HCT116 (cell line): ENCODE measurements around the gene RIPOR3. TPM values are rescaled to one million over a fixed set of nuclear protein-coding genes. Genes with fewer than 3 reads are reported as not detected.
A peak's percentile ranks its signal among the peaks of the same experiment; 100 is the strongest.

ENCODE experiments used
- ATAC-seq: fragments of 200-7000 bp; cut with Tn5 transposase; 2 replicates; pipeline ENCODE4 v1.9.1; 2020; ENCODE audit warnings: mild to moderate bottlenecking, moderate library complexity
- BruUV-seq: library from RNA; stranded (reverse); fragments of 400-500 nt; replicated peaks from 2 replicates; lab custom pipeline; 2021; lab: Mats Ljungman, UMichigan
- CTCF ChIA-PET: fragments of 300-600 bp; sonication (Branson Sonifier 250); formaldehyde crosslinking; loops from one replicate; lab custom pipeline; 2021; ENCODE audit warnings: antibody characterized with exemption; lab: Charles Lee
- POLR2A ChIA-PET: fragments of 300-600, 350-600 bp; sonication (Branson Sonifier 250); formaldehyde crosslinking; loops from one replicate; lab custom pipeline; 2021; ENCODE audit warnings: antibody characterized with exemption; lab: Charles Lee
- RAD21 ChIA-PET, 2 experiments: fragments of 300-600 bp; sonication (Branson Sonifier 250); formaldehyde crosslinking; loops; one replicate each; lab custom pipeline; 2023; ENCODE audit warnings: low total read pairs in 2 of 2; ENCODE audit not compliant: uncharacterized antibody in 2 of 2, unreplicated experiment in 2 of 2, low non-redundant PET in 1 of 2; lab: Charles Lee
- DNase-seq: peaks from one replicate; pipeline ENCODE4 v3.0.0-alpha.2; 2010; ENCODE audit warnings: low read depth, low spot score
- H2AFZ ChIP-seq: fragments of 200-600 bp; shearing (Covaris generic), sonication (generic); 2 replicates; pipeline ENCODE4 v1.6.1; 2017; ENCODE audit warnings: low read depth, mixed run types, mixed read lengths, antibody characterized with exemption, low read length; ENCODE audit not compliant: poor library complexity, severe bottlenecking
- H3K27ac ChIP-seq: 2 replicates; pipeline ENCODE4 v1.5.1; 2012; ENCODE audit warnings: low read depth, low read length
- H3K27me3 ChIP-seq: fragments of 200-600 bp; sonication (generic); 2 replicates; pipeline ENCODE4 v1.6.1; 2016; ENCODE audit warnings: mixed run types, low read length, mixed read lengths; ENCODE audit not compliant: insufficient read depth
- H3K36me3 ChIP-seq, 2 experiments: fragments of 200-500 bp in 1 of 2; fragments of 200-600 bp in 1 of 2; sonication (Bioruptor generic) in 1 of 2; sonication (generic) in 1 of 2; 2 replicates each; pipeline versions ENCODE4 v1.5.1 to v1.6.1; 2014 to 2016; ENCODE audit warnings: low read length in 2 of 2, inconsistent platforms in 1 of 2, mixed read lengths in 1 of 2, mixed run types in 1 of 2; ENCODE audit not compliant: insufficient read depth in 2 of 2, control insufficient read depth in 1 of 2
- H3K4me1 ChIP-seq, 2 experiments: fragments of 200-600 bp in 1 of 2; sonication (generic) in 1 of 2; 2 replicates each; pipeline versions ENCODE4 v1.5.1 to v1.6.1; 2012 to 2017; ENCODE audit warnings: low read length in 2 of 2, inconsistent platforms in 1 of 2, mild to moderate bottlenecking in 1 of 2, mixed read lengths in 1 of 2, mixed run types in 1 of 2, moderate library complexity in 1 of 2; ENCODE audit not compliant: insufficient read depth in 2 of 2, control insufficient read depth in 1 of 2
- H3K4me2 ChIP-seq: fragments of 200-600 bp; sonication (generic); 2 replicates; pipeline ENCODE4 v1.6.1; 2017; ENCODE audit warnings: mixed run types, low read length, mixed read lengths
- H3K4me3 ChIP-seq, 2 experiments: fragments of 200-600 bp in 1 of 2; sonication (generic) in 1 of 2; replicated peaks in 1 of 2; 2 replicates each; pipeline ENCODE4 v1.5.1; 2011 to 2016; ENCODE audit warnings: low read length in 2 of 2, control low read depth in 1 of 2, low read depth in 1 of 2, mild to moderate bottlenecking in 1 of 2, mixed read lengths in 1 of 2, mixed run types in 1 of 2
- H3K79me2 ChIP-seq: fragments of 200-600 bp; sonication (generic); 2 replicates; pipeline ENCODE4 v1.6.1; 2017; ENCODE audit warnings: mild to moderate bottlenecking, mixed run types, low read length, moderate library complexity, mixed read lengths; ENCODE audit not compliant: insufficient read depth
- H3K9ac ChIP-seq: fragments of 200-600 bp; sonication (generic); 2 replicates; pipeline ENCODE4 v1.6.1; 2016; ENCODE audit warnings: low read length, mixed read lengths
- H3K9me2 ChIP-seq: fragments of 200-600 bp; sonication (generic), shearing (Covaris generic); 2 replicates; pipeline ENCODE4 v1.6.1; 2017; ENCODE audit warnings: mixed run types, mild to moderate bottlenecking, moderate library complexity; ENCODE audit not compliant: insufficient read depth
- H3K9me3 ChIP-seq, 2 experiments: fragments of 200-500 bp in 1 of 2; fragments of 200-600 bp in 1 of 2; sonication (Bioruptor generic) in 1 of 2; sonication (generic) in 1 of 2; 2 replicates each; pipeline ENCODE4 v1.6.1; 2014 to 2017; ENCODE audit warnings: low read length in 2 of 2, mixed read lengths in 2 of 2, inconsistent platforms in 1 of 2, low read depth in 1 of 2, mild to moderate bottlenecking in 1 of 2, mixed run types in 1 of 2, moderate library complexity in 1 of 2; ENCODE audit not compliant: control insufficient read depth in 1 of 2, insufficient read depth in 1 of 2
- H4K20me1 ChIP-seq: fragments of 200-600 bp; sonication (generic), shearing (Covaris generic); 2 replicates; pipeline ENCODE4 v1.6.1; 2017; ENCODE audit warnings: mixed run types, mild to moderate bottlenecking, moderate library complexity; ENCODE audit not compliant: insufficient read depth
- CEBPB ChIP-seq: IDR thresholded peaks from 2 replicates; pipeline ENCODE4 v1.6.1; 2012; ENCODE audit warnings: low read depth
- EGR1 ChIP-seq: IDR thresholded peaks from 2 replicates; pipeline ENCODE4 v1.6.1; 2012; ENCODE audit warnings: low read depth
- EZH2 ChIP-seq: fragments of 200-600 bp; sonication (generic); IDR thresholded peaks from 2 replicates; pipeline ENCODE4 v1.6.1; 2017; ENCODE audit warnings: antibody characterized with exemption, mixed run types
- EZH2phosphoT487 ChIP-seq: fragments of 200-600 bp; IDR thresholded peaks from 2 replicates; pipeline ENCODE4 v1.6.1; 2018; ENCODE audit warnings: antibody characterized with exemption, borderline replicate concordance
- FOSL1 ChIP-seq: IDR thresholded peaks from 2 replicates; pipeline ENCODE4 v1.6.1; 2012; ENCODE audit warnings: low read depth
- POLR2A ChIP-seq: IDR thresholded peaks from 2 replicates; pipeline ENCODE4 v1.7.0; 2011; ENCODE audit warnings: borderline replicate concordance; ENCODE audit not compliant: insufficient read depth, insufficient read length; ENCODE audit errors: extremely low read depth
- POLR2AphosphoS5 ChIP-seq: IDR thresholded peaks from 2 replicates; pipeline ENCODE4 v1.6.1; 2011; ENCODE audit warnings: mild to moderate bottlenecking, low read depth, low read length, moderate library complexity
- RAD21 ChIP-seq: IDR thresholded peaks from 2 replicates; pipeline ENCODE4 v1.6.1; 2012; ENCODE audit warnings: low read depth, mild to moderate bottlenecking
- SP1 ChIP-seq: IDR thresholded peaks from 2 replicates; pipeline ENCODE4 v1.6.1; 2012; ENCODE audit warnings: low read depth
- TCF7L2 ChIP-seq: IDR thresholded peaks from 2 replicates; pipeline ENCODE4 v1.7.0; 2011; ENCODE audit warnings: borderline replicate concordance, inconsistent platforms; ENCODE audit not compliant: insufficient read depth, insufficient read length; ENCODE audit errors: extremely low read depth
- YY1 ChIP-seq: IDR thresholded peaks from 2 replicates; pipeline ENCODE4 v1.6.1; 2011; ENCODE audit warnings: low read length, low read depth, moderate library complexity, mild to moderate bottlenecking; ENCODE audit not compliant: insufficient replicate concordance; ENCODE audit errors: extremely low read depth
- ZFX ChIP-seq: fragments of 450-650 bp; IDR thresholded peaks from 2 replicates; pipeline ENCODE4 v1.6.1; 2017
- intact Hi-C: fragments of 100-400 bp; cut with micrococcal nuclease; formaldehyde crosslinking; loops from 2 replicates; pipeline ENCODE4 v1.10.0; 2022
- total RNA-seq: library from RNA; stranded (reverse); gene quantifications from one replicate; pipeline ENCODE4 v1.2.1, GENCODE V29; 2021; ENCODE audit not compliant: unreplicated experiment
- TF ChIP-seq, protein P1 (sequence below): IDR thresholded peaks from 2 replicates; pipeline ENCODE4 v1.6.1; 2012
- TF ChIP-seq, protein P2 (sequence below): IDR thresholded peaks from 2 replicates; pipeline ENCODE4 v1.6.1; 2012

RIPOR3 gene
- total RNA-seq, 1 experiment from 2014 or later, result 0.22 TPM

DNA sequence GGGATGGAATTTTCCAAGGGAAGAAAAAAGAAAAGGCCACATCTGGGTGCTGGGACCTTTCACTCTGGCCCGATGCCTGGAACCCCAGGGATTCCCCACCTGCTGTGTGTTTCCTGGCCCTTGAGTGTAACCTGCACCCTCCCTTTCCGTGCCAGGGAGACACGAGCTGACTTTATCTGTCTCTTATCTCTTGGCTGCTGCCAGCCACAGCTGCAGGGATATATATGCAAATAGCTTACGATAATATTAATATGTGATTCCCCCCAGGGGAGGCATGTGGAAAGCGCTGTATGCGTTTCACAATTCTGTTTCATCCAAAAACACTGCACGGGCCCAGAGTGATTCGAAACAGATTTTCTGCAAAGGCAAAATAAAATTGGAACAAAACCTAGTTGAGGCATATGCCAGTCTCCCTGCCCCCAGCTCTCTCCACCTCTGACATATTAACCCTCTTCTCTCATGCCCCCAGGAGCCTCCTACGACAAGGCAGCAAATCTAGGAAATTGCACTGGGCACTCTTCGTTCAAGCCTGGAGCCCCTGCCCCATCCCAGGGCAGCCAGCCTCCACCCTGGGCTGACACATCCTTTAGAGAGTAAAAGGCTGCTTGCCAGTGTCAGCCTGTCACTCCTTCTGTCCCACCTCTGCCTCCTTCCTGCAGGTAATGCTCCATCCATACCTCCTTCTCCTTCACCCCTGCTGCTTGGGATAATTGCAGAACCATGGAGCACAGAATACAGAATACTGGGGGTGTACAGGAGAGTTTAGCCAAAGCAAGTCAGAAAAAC, 1.3 kb downstream of the RIPOR3 start:
- POLR2A ChIA-PET, result interaction anchor here (0.6 to 1.0 kb wide), 2 partner anchors 11 to 23 kb away, joined by 3 read pairs; no protein-coding TSS in a partner anchor
- Histone ChIP-seq H3K27ac (peak overlapping the region; percentile 37; the same call in 1 of the 2 replicates), H3K4me2 (peak overlapping the region; percentile 25)

DNA sequence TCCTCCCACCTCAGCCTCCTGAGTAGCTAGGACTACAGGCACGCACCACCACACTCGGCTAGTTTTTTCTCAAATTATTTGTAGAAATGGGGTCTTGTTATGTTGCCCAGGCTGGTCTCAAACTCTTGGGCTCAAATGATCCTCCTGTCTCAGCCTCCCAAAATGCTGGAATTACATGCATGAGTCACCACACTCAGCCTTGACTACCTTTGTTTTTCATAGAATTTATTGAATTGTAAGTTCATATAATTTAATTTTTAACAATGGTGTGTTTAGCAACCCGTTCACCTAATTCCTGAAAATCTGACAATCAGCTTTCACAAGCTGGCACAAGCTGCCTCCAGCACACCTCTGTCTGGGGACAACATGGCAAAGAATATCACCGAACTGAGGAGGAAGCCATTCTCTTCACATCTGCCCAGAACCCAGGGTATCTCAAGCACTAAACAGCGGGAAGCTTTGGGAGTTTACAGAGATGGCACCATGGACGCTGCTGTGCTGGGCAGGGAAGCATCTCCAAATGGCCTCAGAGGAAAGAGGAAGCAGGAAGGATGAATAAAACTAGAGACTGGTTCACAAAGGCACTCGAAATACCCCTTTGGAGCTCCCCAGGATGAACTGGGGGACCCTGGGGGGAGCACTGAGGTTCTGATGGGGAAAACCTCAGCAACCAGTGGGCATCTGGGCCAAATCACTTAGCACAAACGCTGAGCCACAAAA, 2.9 kb downstream of the RIPOR3 start:
- DNase-seq, result no peak
- H3K79me2 ChIP-seq, result no peaks in the 10 kb centered on the region
- BruUV-seq, result no TSS peak
- TF ChIP-seq YY1, result no peak
- TF ChIP-seq EZH2phosphoT487, result no peak
- no peak for TF ChIP-seq CEBPB
- TF ChIP-seq TCF7L2, result no peak
- TF ChIP-seq POLR2A, result no peak
- TF ChIP-seq, protein P1, sequence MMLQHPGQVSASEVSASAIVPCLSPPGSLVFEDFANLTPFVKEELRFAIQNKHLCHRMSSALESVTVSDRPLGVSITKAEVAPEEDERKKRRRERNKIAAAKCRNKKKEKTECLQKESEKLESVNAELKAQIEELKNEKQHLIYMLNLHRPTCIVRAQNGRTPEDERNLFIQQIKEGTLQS, result no peak
- TF ChIP-seq RAD21, result no peak
- TF ChIP-seq ZFX, result no peak
- TF ChIP-seq SP1, result no peak
- no peaks in the 10 kb centered on the region for H3K9me2 ChIP-seq
- H3K4me1 ChIP-seq, result peaks cover 12 to 15% of the 10 kb centered on the region in 2 experiments
- CTCF ChIA-PET, result no interaction called here
- H3K9me3 ChIP-seq, result no peaks in the 10 kb centered on the region
- H3K9ac ChIP-seq, result no peak overlapping the region
- no peaks in the 10 kb centered on the region for H4K20me1 ChIP-seq
- H3K27ac ChIP-seq, result no peak overlapping the region
- no peak overlapping the region for H3K4me2 ChIP-seq
- H2AFZ ChIP-seq, result no peak overlapping the region
- RAD21 ChIA-PET, result no interaction called here
- intact Hi-C loops, result no loop called here
- H3K36me3 ChIP-seq, result no peaks in the 10 kb centered on the region
- H3K27me3 ChIP-seq, result no peaks in the 10 kb centered on the region
- POLR2A ChIA-PET, result no interaction called here
- ATAC-seq, result no peak
- no peak overlapping the region for H3K4me3 ChIP-seq

More for the DNA sequence above, 1.3 kb downstream of the RIPOR3 start:
- Histone ChIP-seq H3K4me1 (peaks cover 12 to 15% of the 10 kb centered on the region in 2 experiments), H4K20me1 (no peaks in the 10 kb centered on the region), H3K36me3 (no peaks in the 10 kb centered on the region), H3K9me3 (no peaks in the 10 kb centered on the region), H3K9ac (no peak overlapping the region), H3K79me2 (no peaks in the 10 kb centered on the region), H3K4me3 (no peak overlapping the region), H2AFZ (no peak overlapping the region), H3K27me3 (no peaks in the 10 kb centered on the region), H3K9me2 (no peaks in the 10 kb centered on the region)
- TF ChIP-seq TCF7L2, result no peak
- no peak for TF ChIP-seq FOSL1
- TF ChIP-seq CEBPB, result no peak
- no peak for TF ChIP-seq POLR2A
- no peak for TF ChIP-seq EZH2phosphoT487
- TF ChIP-seq RAD21, result no peak
- TF ChIP-seq, protein P2, sequence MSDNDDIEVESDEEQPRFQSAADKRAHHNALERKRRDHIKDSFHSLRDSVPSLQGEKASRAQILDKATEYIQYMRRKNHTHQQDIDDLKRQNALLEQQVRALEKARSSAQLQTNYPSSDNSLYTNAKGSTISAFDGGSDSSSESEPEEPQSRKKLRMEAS, result no peak
- TF ChIP-seq EZH2, result no peak
- no peak for TF ChIP-seq EGR1
- TF ChIP-seq POLR2AphosphoS5, result no peak
- intact Hi-C loops, result no loop called here
- RAD21 ChIA-PET, result interaction anchor here in 1 of 2 experiments (1.3 kb wide), 1 partner anchor 35 kb away, joined by 3 read pairs; no protein-coding TSS in a partner anchor
- CTCF ChIA-PET, result interaction anchor here (0.6 kb wide), 1 partner anchor 32 kb away, joined by 4 read pairs; no protein-coding TSS in a partner anchor
- DNase-seq (no peak), ATAC-seq (peak; percentile 52; the same call in 1 of the 2 replicates)
- no TSS peak for BruUV-seq
